HG03342 (cell line): ENCODE measurements around the gene SLC10A7.

ENCODE experiments used
- ATAC-seq: cut with Tn5 transposase; IDR thresholded peaks from one replicate; pipeline ENCODE4 v1.9.1; 2021; ENCODE audit warnings: mild to moderate bottlenecking, moderate library complexity; ENCODE audit not compliant: unreplicated experiment

SLC10A7 gene

DNA sequence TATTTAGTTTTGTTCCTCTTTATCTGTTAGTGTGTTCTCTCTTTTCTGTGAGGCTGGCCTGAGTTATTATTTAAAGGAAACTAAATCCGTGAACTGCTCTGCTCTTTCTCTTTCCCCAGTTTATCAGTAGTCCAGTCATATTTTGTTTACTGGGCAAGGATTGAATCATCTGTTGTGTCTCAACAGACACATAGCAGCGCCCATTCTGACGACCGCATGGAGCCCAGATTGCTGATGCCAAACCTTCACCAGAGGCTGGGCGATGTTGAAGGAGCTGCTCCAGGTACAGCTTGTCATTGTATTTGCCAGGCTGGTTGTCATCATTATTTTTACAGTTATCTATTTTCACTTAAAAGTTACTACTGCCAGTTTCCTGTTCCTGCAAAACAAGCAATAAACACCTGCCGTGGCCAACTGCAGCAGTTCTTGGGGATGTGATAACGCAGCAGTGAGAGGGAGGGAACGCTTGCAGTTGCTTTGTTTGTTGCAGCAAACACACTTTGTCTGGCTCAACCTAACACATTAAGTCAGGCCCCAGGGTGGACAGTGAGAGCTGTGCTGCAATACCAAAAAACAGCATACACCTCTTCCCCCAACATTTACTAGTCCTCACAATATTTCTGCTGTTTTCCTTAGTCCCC is 297.3 kb downstream of the SLC10A7 start:
- no peak for ATAC-seq

DNA sequence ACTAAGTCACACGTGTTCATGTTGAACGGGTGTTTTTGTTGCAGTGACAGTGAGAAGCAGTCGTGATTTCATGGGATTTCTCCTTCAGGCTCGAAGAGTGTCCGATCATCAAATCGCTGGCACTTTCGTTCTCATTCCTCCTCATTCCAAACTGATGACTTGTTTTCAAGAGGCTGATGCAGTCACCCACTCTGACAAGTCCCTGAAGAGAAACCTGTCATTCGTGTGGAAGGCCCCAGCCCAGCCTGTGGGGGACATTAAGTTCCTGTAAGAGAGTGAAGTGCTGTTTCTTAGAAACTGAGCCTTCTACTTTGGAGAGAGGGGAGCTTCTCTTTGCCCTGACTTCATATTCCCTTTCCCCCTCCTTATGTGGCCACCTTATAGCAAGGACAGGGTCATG is 299.4 kb downstream of the SLC10A7 start:
- ATAC-seq = no peak

DNA sequence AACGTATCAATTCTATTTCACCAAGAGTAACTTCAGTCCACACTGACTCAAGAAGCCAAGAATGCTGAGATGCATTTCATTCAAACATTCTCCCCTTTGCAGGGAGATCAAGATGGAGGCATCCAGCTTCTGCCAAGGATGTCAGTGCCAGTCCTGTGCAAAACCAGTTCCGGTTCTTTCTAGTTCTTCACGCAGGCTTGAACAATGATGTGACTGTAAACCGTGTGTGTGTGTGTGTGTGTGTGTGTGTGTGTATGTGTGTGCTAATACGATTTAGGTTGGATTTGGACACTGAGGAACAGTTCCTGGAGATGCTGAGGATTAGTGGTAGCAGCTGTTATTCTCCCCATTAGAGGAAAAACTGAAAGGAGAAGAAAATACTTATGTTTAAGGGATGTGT is 307.5 kb downstream of the SLC10A7 start, which contains the start of gene REELD1:
Gene REELD1, plus strand, starts transcription at position 301 of the 400 bp plus-strand sequence. CDS start 2,415 bp downstream, outside the sequence.
- no peak for ATAC-seq

DNA sequence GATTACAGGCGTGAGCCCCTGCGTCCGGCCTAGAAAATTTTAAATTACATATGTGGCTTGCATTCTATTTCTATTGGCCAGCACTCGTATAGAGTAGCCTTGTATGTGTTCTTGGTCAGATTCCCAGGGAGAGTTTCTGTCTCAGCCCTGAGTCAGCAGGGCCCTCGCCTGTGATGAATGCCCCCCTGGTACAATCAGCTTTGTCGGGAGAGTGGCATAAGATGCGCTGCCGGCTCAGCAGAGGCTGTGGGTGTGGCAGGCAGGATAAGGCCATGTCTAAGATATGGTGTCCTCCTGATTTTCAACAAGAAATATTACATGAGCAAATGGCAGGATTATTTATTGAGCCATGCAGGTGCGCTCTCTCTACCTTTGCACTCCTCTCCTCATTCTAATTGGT is 309.0 kb downstream of the SLC10A7 start:
- ATAC-seq = no peak

DNA sequence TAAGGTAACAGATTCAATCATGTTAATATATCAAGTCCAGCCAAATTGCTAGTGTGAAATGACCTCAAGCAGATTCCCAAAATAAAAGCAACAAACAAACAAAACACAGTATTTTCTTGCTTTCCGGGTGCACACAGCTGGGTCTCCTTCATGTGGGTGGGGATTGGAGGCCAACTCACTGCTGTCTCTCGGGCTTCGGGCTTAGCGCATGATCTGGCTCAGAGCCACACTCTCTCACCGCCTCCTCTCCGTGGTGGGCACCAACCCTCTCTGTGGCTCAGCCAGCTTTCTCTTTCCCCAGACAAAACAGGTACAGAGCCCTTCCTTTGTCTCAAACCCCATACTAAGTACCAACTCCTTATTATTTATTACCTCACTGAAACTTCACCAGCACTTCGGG is 310.3 kb downstream of the SLC10A7 start:
- no peak for ATAC-seq

DNA sequence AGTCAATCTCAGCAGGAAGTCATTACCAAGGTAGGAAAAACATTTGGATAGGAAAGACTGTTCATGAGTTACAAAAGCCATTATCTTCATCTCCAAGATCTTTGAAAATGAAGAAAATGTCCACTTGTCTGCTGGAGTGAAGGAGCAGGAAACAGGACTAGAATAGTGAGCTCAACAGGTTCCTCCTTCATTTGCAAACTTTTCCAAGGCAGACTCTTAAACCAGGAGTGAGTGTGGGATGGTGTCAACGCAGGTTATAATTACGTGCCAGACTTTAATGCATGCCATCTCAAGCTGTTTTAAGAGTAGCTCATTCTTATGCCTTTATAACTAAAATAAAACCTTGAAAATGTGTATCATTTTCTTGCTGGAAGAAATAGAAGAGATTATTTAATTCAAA is 310.9 kb downstream of the SLC10A7 start:
- no peak for ATAC-seq

DNA sequence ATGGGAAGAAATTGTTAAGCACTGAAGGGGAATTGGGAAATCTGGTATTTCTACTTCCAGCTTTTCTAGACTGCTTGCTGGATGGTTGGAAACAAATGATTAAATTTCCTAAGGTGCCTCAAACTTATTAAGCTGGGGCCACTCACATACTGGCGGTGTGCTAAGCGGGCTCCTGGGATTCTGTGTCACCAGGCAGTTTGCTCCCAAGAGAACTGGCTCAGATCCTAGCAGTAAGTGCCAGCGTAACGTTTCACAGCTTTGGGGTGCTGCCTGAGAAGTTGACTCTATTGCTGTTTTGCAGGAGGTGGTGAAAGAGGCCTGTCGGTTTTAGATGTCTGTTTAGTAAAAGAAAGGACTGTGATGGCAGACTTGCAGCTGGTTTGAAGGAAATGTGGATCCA is 314.3 kb downstream of the SLC10A7 start:
- no peak for ATAC-seq
